Small intestine (tissue), 7 donors: Measurements from ENCODE around the gene ACADS. TPM values are rescaled to one million over a fixed set of nuclear protein-coding genes. Genes with fewer than 3 reads are reported as not detected.
A peak's percentile ranks its signal among the peaks of the same experiment; 100 is the strongest.

Source experiments
- DNase-seq, 2 donors: peaks; one replicate each; pipeline versions ENCODE4 v3.0.0 to v3.0.0-alpha.2; 2013
- FAIRE-seq: peaks from 2 replicates; lab custom pipeline; 2012; peaks lifted over from hg19 to GRCh38; lab: Jason Lieb, UNC
- H3K27ac ChIP-seq, 3 donors: one replicate each; pipeline ENCODE4 v1.5.1; 2013; ENCODE audit warnings: low read length in 2 of 3, mild to moderate bottlenecking in 2 of 3, control low read depth in 1 of 3, inconsistent platforms in 1 of 3, low read depth in 1 of 3, moderate library complexity in 1 of 3
- H3K27me3 ChIP-seq, 3 donors: one replicate each; pipeline ENCODE4 v1.6.1; 2013; ENCODE audit warnings: low read length in 3 of 3, inconsistent platforms in 1 of 3; ENCODE audit not compliant: control insufficient read depth in 3 of 3, insufficient read depth in 3 of 3
- H3K36me3 ChIP-seq, 3 donors: one replicate each; pipeline ENCODE4 v1.6.1; 2013; ENCODE audit warnings: low read length in 3 of 3, inconsistent platforms in 1 of 3, low read depth in 1 of 3, mild to moderate bottlenecking in 1 of 3, moderate library complexity in 1 of 3; ENCODE audit not compliant: control insufficient read depth in 3 of 3, insufficient read depth in 2 of 3
- H3K4me1 ChIP-seq, 3 donors: one replicate each; pipeline ENCODE4 v1.6.1; 2013; ENCODE audit warnings: low read length in 2 of 3, inconsistent platforms in 1 of 3, low read depth in 1 of 3, mild to moderate bottlenecking in 1 of 3, moderate library complexity in 1 of 3; ENCODE audit not compliant: control insufficient read depth in 3 of 3, insufficient read depth in 2 of 3
- H3K4me3 ChIP-seq, 3 donors: one replicate each; pipeline ENCODE4 v1.5.1; 2013; ENCODE audit warnings: low read length in 3 of 3, control low read depth in 1 of 3, inconsistent platforms in 1 of 3, low read depth in 1 of 3, mild to moderate bottlenecking in 1 of 3, moderate library complexity in 1 of 3
- H3K9me3 ChIP-seq, 2 donors: one replicate each; pipeline ENCODE4 v1.6.1; 2013; ENCODE audit warnings: low read depth in 1 of 2, low read length in 1 of 2; ENCODE audit not compliant: control insufficient read depth in 2 of 2, insufficient read depth in 1 of 2
- WGBS, 3 donors: extraction: QIAGEN DNeasy Blood & Tissue Kit; methylation state at CpG; one replicate each; pipeline ENCODE4 v1.1.7; 2013; 5-methylcytosine and 5-hydroxymethylcytosine counted together
- polyA plus RNA-seq, 4 donors: library from polyadenylated mRNA; stranded (reverse) in 3 of 4; unstranded in 1 of 4; fragments of 200-250 nt in 3 of 4; fragments of 120-200 nt in 1 of 4; gene quantifications; one replicate each; pipeline versions ENCODE4 v1.2.1 to v1.2.3, GENCODE V29; 2013
- donor health status: healthy with polysubstance abuse.
- donor health status: control.
- donor health status: control.
- donor health status: Bipolar disorder and iron deficiency.
- donor health status: healthy.

The ACADS gene
- polyA plus RNA-seq, 4 donors, result 65.3 to 359 (median 185) TPM

- no peaks in the 10 kb centered on the region for H3K9me3 ChIP-seq
- FAIRE-seq (no peak), DNase-seq (peak; percentile 99)
- WGBS, 3 donors, result 0 to 1% (median 0%) methylated on average over 45 to 46 of the region's 46 CpGs
- H3K4me3 ChIP-seq, result peak overlapping the region; percentile 83 to 94 (median 90)
- H3K27me3 ChIP-seq, result no peaks in the 10 kb centered on the region
- peak overlapping the region; percentile 73 to 99 (median 96) for H3K27ac ChIP-seq
- H3K36me3 ChIP-seq, result peaks cover 0 to 3% (median 0%) of the 10 kb centered on the region in 3 donors
- peaks cover 6 to 23% (median 7%) of the 10 kb centered on the region in 3 donors for H3K4me1 ChIP-seq
Observed at GRCh38 chr12:120686151-120686689, 39.4 kb upstream of the ACADS start.

- WGBS, 3 donors, result 1% methylated on average over 76 to 84 of the region's 84 CpGs
- DNase-seq (peak; percentile 98 to 99), FAIRE-seq (no peak)
- Histone ChIP-seq H3K27ac (peak within 1 kb of the TSS; percentile 77 to 99 (median 96)), H3K4me3 (peak within 1 kb of the TSS; percentile 83 to 94 (median 90)), H3K4me1 (peaks cover 7 to 29% (median 9%) of the 10 kb centered on the region in 3 donors), H3K9me3 (no peaks in the 10 kb centered on the region), H3K36me3 (peaks cover 0 to 7% (median 0%) of the 10 kb centered on the region in 3 donors), H3K27me3 (no peaks in the 10 kb centered on the region)
Observed at GRCh38 chr12:120686690-120687577, 38.7 kb upstream of the ACADS start, which contains the start of gene MLEC. MLEC (plus strand) TSS chr12:120687149; CDS start chr12:120687297, 148 bp downstream.

- Histone ChIP-seq H3K9me3 (no peaks in the 10 kb centered on the region), H3K36me3 (peaks cover 0 to 7% (median 0%) of the 10 kb centered on the region in 3 donors), H3K27ac (peak overlapping the region; percentile 77 to 99 (median 93)), H3K27me3 (no peaks in the 10 kb centered on the region), H3K4me3 (peak overlapping the region; percentile 83 to 94 (median 90)), H3K4me1 (peaks cover 13 to 37% (median 13%) of the 10 kb centered on the region in 3 donors)
- FAIRE-seq (no peak), DNase-seq (peak; percentile 43 to 57)
- WGBS, 3 donors, result 0 to 1% (median 1%) methylated on average over 24 to 31 of the region's 31 CpGs
Observed at GRCh38 chr12:120687578-120688289, 37.9 kb upstream of the ACADS start.

- Histone ChIP-seq H3K4me3 (peak overlapping the region; percentile 83 to 94 (median 90)), H3K36me3 (peaks cover 0 to 14% (median 2%) of the 10 kb centered on the region in 3 donors), H3K27me3 (no peaks in the 10 kb centered on the region), H3K4me1 (peaks cover 13 to 42% (median 13%) of the 10 kb centered on the region in 3 donors), H3K9me3 (no peaks in the 10 kb centered on the region), H3K27ac (peak overlapping the region; percentile 77 to 99 (median 93))
- DNase-seq (peak; percentile 92 to 94), FAIRE-seq (no peak)
- 3 to 9% (median 9%) methylated on average over 6 of the region's 6 CpGs for WGBS, 3 donors
Observed at GRCh38 chr12:120688527-120689071, 37.0 kb upstream of the ACADS start.

- 12 to 47% (median 30%) methylated on average over 6 of the region's 6 CpGs for WGBS, 3 donors
- H3K36me3 ChIP-seq, result peaks cover 2 to 23% (median 2%) of the 10 kb centered on the region in 3 donors
- no peaks in the 10 kb centered on the region for H3K9me3 ChIP-seq
- no peak for FAIRE-seq
- H3K4me1 ChIP-seq, result peaks cover 13 to 42% (median 13%) of the 10 kb centered on the region in 3 donors
- peak overlapping the region; percentile 77 to 99 (median 93) for H3K27ac ChIP-seq
- peak; percentile 37 to 51 for DNase-seq
- H3K4me3 ChIP-seq, result peak overlapping the region in 2 of 3 donors; percentile 83 to 90
- H3K27me3 ChIP-seq, result no peaks in the 10 kb centered on the region
Observed at GRCh38 chr12:120689397-120690082, 36.1 kb upstream of the ACADS start.

GRCh38 chr12:120690083-120690450 is 35.6 kb upstream of the ACADS start:
- Histone ChIP-seq H3K9me3 (no peaks in the 10 kb centered on the region), H3K36me3 (peaks cover 2 to 28% (median 7%) of the 10 kb centered on the region in 3 donors), H3K4me1 (peaks cover 13 to 42% (median 13%) of the 10 kb centered on the region in 3 donors), H3K27ac (peak overlapping the region; percentile 40 to 99 (median 77)), H3K27me3 (no peaks in the 10 kb centered on the region), H3K4me3 (peak overlapping the region in 1 of 3 donors; percentile 83)
- FAIRE-seq (no peak), DNase-seq (no peak)
- WGBS, 3 donors, result 19 to 67% (median 62%) methylated on average over 2 of the region's 2 CpGs

GRCh38 chr12:120690978-120691377 is 34.6 kb upstream of the ACADS start:
- H3K4me1 ChIP-seq, result peaks cover 13 to 49% (median 13%) of the 10 kb centered on the region in 3 donors
- WGBS, 3 donors, result 11 to 42% (median 41%) methylated on average over 3 of the region's 3 CpGs
- H3K27ac ChIP-seq, result peak overlapping the region in 2 of 3 donors; percentile 55 to 99

More at GRCh38 chr12:120690978-120691377, 34.6 kb upstream of the ACADS start:
- Histone ChIP-seq H3K36me3 (peaks cover 8 to 32% (median 8%) of the 10 kb centered on the region in 3 donors), H3K4me3 (no peak overlapping the region), H3K27me3 (no peaks in the 10 kb centered on the region), H3K9me3 (no peaks in the 10 kb centered on the region)
- FAIRE-seq (no peak), DNase-seq (peak in 1 of 2 donors; percentile 17)
